Gastrocnemius medialis (tissue), 4 donors: ENCODE results near the gene LDLRAD4. TPM values are rescaled to one million over a fixed set of nuclear protein-coding genes. Genes with fewer than 3 reads are reported as not detected.

ENCODE experiments used
- ATAC-seq, 2 donors: fragments of 150-250 bp; one replicate each; pipeline ENCODE4 v1.9.1; 2016
- DNase-seq, 2 donors: peaks; one replicate each; pipeline ENCODE4 v3.0.0-alpha.2; 2019
- H3K27ac ChIP-seq, 4 donors: fragments of 200-600 bp; sonication (generic); 1 replicate in 1 of 4; 2 replicates in 3 of 4; pipeline ENCODE4 v1.5.1; 2016 to 2018; ENCODE audit warnings: mild to moderate bottlenecking in 2 of 4, moderate library complexity in 1 of 4
- H3K27me3 ChIP-seq, 3 donors: fragments of 200-600 bp; sonication (generic) in 2 of 3; 1 replicate in 1 of 3; 2 replicates in 2 of 3; pipeline versions ENCODE4 v1.5.1 to v1.6.0; 2016 to 2019; ENCODE audit warnings: mild to moderate bottlenecking in 1 of 3, moderate library complexity in 1 of 3
- H3K36me3 ChIP-seq, 2 donors: fragments of 200-600 bp; sonication (generic) in 1 of 2; one replicate each; pipeline ENCODE4 v1.5.1; 2017 to 2018
- H3K4me1 ChIP-seq, 2 donors: fragments of 200-600 bp; sonication (generic) in 1 of 2; one replicate each; pipeline ENCODE4 v1.5.1; 2016 to 2017; ENCODE audit warnings: mild to moderate bottlenecking in 2 of 2
- H3K4me3 ChIP-seq, 4 donors: fragments of 200-600 bp; sonication (generic) in 3 of 4; 1 replicate in 1 of 4; 2 replicates in 3 of 4; pipeline ENCODE4 v1.5.1; 2016 to 2019; ENCODE audit warnings: mild to moderate bottlenecking in 2 of 4
- H3K9me3 ChIP-seq, 3 donors: fragments of 200-600 bp; sonication (generic) in 2 of 3; 1 replicate in 1 of 3; 2 replicates in 2 of 3; pipeline ENCODE4 v1.5.1; 2016 to 2019
- CTCF ChIP-seq, 5 experiments: fragments of 450-650 bp in 3 of 5; fragments of 200-600 bp in 2 of 5; sonication (generic) in 2 of 5; IDR thresholded peaks in 4 of 5; conservative IDR thresholded peaks in 1 of 5; 1 replicate in 4 of 5; 2 replicates in 1 of 5; pipeline ENCODE4 v1.5.1; 2016 to 2019; ENCODE audit warnings: antibody characterized with exemption in 5 of 5, mild to moderate bottlenecking in 3 of 5, moderate library complexity in 3 of 5
- POLR2A ChIP-seq, 2 donors: fragments of 450-650 bp; IDR thresholded peaks; one replicate each; pipeline ENCODE4 v1.6.1; 2017; ENCODE audit warnings: antibody characterized with exemption in 2 of 2, mild to moderate bottlenecking in 2 of 2, moderate library complexity in 2 of 2
- in situ Hi-C, 4 donors: fragments of 200-750 bp; cut with MboI; loops; one replicate each; pipeline versions ENCODE4 v1.15.0 to v1.8.0; 2017; ENCODE audit warnings: low sequenced_read_pairs in 4 of 4
- intact Hi-C: fragments of 100-400 bp; cut with DNase I; formaldehyde crosslinking; loops from one replicate; pipeline ENCODE4 v1.15.1; 2023; ENCODE audit warnings: low total_unique reads
- total RNA-seq, 4 donors: library from RNA; depleted of rRNA; stranded (reverse); fragments of >200 nt; gene quantifications; one replicate each; pipeline versions ENCODE4 v1.1.0 to v1.2.3, GENCODE V29; 2016

LDLRAD4 gene
- total RNA-seq, 4 donors from 2014 or later = 3.9 to 11.1 (median 6.5) TPM

DNA sequence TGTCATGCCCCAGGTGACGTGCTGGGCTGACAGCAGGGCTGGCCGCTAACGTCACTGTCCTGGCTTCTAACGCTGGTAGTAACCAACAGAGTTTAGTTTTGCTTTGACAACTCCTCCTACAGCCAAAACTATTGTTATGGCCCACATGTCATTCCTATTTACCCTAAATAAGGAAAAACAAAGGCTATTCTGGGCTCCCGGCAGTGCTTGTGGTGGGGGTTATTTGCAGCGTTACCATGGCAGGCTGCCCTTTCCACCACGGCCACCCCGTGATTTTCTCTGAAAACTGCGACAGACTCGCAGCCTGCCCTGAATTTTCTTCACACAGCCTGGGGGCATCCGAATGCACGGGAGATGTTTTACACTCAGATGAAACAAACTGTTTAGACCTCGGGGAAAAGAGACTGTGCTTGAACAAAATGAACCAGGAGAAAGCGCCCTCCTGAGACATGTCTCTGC is 392.6 kb downstream of the LDLRAD4 start:
- no peaks in the 10 kb centered on the region for H3K27me3 ChIP-seq
- ATAC-seq = peak; percentile 37 to 56
- intact Hi-C loops = loop anchor here (5.0 kb wide), 3 partner anchors 54 to 389 kb away; no protein-coding TSS in a partner anchor
- H3K27ac ChIP-seq = peak overlapping the region; percentile 43 to 77 (median 68)
- H3K4me1 ChIP-seq = peaks cover 25 to 32% of the 10 kb centered on the region in 2 donors
- H3K4me3 ChIP-seq = peak overlapping the region; percentile 48 to 61 (median 58)
- in situ Hi-C loops = no loop called here
- no peaks in the 10 kb centered on the region for H3K36me3 ChIP-seq
- TF ChIP-seq CTCF (IDR thresholded peaks at IDR 0.05 in 4 of 5, conservative IDR thresholded peaks at IDR 0.05 in 1 of 5) (no peak), POLR2A (IDR thresholded peaks at IDR 0.05) (peak in 1 of 2 donors; percentile 4)
- peak in 1 of 2 donors; percentile 38 for DNase-seq
- no peaks in the 10 kb centered on the region for H3K9me3 ChIP-seq

DNA sequence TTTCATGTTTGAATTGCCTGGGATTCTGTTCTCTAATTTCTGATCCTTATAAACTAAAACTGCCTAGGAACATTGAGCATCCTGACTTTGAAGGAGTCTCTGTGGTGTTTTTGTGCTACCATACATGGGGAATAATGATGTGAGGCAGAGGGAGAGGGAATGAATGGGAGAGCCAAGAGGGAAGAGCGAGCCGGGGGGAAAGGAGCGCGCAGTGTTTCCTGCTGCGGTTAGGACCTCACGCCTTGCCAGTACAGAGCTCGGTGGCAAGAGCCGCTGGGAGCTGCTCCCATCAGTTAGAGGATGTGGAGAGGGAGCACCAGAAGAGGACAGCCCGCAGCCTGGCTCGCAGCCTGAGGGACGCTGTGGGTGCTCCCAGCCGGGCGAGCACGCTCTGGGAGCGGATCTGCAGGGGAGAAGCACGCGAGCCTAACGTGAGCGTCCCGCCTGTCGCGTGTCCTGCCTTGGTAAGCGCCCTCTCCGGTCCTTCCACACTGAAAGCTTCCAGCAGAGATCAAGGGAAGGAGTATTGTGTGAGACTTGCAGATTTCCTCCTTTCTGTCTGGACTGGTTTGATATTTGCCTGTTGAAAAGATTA is 393.1 kb downstream of the LDLRAD4 start:
- peak overlapping the region; percentile 43 to 77 (median 68) for H3K27ac ChIP-seq
- peaks cover 28 to 32% of the 10 kb centered on the region in 2 donors for H3K4me1 ChIP-seq
- in situ Hi-C loops = no loop called here
- peak overlapping the region; percentile 48 to 61 (median 58) for H3K4me3 ChIP-seq
- H3K27me3 ChIP-seq = no peaks in the 10 kb centered on the region
- peak; percentile 42 for ATAC-seq
- H3K36me3 ChIP-seq = no peaks in the 10 kb centered on the region
- peak in 1 of 2 donors; percentile 25 for DNase-seq
- H3K9me3 ChIP-seq = no peaks in the 10 kb centered on the region
- TF ChIP-seq POLR2A (IDR thresholded peaks at IDR 0.05) (no peak), CTCF (IDR thresholded peaks at IDR 0.05 in 4 of 5, conservative IDR thresholded peaks at IDR 0.05 in 1 of 5) (no peak)
- intact Hi-C loops = loop anchor here (5.0 kb wide), 3 partner anchors 54 to 389 kb away; no protein-coding TSS in a partner anchor

DNA sequence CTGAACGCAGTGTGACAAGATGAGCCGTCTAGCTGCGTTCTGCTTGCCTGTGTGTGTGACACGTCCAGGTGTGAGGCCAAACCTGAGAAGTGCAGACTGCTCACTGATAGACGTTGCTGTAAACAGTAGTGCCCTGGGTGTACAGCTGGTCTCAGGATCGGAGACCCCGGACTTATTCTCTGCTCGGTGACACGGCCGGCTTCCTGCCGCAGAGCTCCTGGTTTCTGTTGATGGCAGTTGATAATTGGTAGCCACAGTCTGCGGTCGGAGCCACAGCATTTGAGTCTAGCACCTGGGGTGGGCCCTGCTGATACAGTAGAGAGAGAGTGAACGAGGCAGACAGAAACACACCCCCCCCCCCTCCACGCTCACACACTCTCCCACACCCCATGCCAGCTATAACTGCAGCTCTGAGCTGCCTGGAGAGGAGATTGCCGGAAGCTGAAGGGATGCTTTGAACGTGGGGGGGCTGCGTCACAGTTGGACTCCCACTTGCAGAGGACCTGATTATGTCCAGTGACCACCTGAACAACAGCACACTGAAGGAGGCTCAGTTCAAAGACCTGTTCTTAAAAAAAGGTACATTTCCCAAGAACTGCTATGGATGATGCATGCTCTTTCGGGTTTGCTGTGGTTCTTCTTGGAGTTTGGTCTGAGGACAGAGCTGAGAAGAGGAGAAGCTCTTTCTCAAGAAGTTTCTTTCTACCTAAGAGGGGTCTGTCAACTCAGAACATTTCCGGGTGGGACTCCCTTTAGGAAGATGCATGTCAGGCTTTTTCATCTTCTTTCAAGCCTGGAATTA is 393.8 kb downstream of the LDLRAD4 start:
- H3K36me3 ChIP-seq = no peaks in the 10 kb centered on the region
- ATAC-seq (no peak), DNase-seq (no peak)
- H3K4me1 ChIP-seq = peaks cover 28 to 32% of the 10 kb centered on the region in 2 donors
- no peaks in the 10 kb centered on the region for H3K27me3 ChIP-seq
- no peaks in the 10 kb centered on the region for H3K9me3 ChIP-seq
- in situ Hi-C loops (no loop called here), intact Hi-C loops (loop anchor here (5.0 kb wide), 3 partner anchors 55 to 390 kb away; no protein-coding TSS in a partner anchor)
- peak overlapping the region in 2 of 4 donors; percentile 74 to 77 for H3K27ac ChIP-seq
- TF ChIP-seq POLR2A (IDR thresholded peaks at IDR 0.05) (no peak), CTCF (IDR thresholded peaks at IDR 0.05 in 4 of 5, conservative IDR thresholded peaks at IDR 0.05 in 1 of 5) (no peak)
- peak overlapping the region; percentile 48 to 61 (median 58) for H3K4me3 ChIP-seq

GRCh38 chr18:13613099-13613498 is 394.5 kb downstream of the LDLRAD4 start:
- H3K4me1 ChIP-seq = peaks cover 28 to 32% of the 10 kb centered on the region in 2 donors
- in situ Hi-C loops (no loop called here), intact Hi-C loops (loop anchor here (5.0 kb wide), 3 partner anchors 56 to 391 kb away; no protein-coding TSS in a partner anchor)
- no peak overlapping the region for H3K4me3 ChIP-seq
- H3K36me3 ChIP-seq = no peaks in the 10 kb centered on the region
- no peaks in the 10 kb centered on the region for H3K27me3 ChIP-seq
- no peaks in the 10 kb centered on the region for H3K9me3 ChIP-seq
- DNase-seq (no peak), ATAC-seq (no peak)
- no peak overlapping the region for H3K27ac ChIP-seq
- TF ChIP-seq CTCF (IDR thresholded peaks at IDR 0.05 in 4 of 5, conservative IDR thresholded peaks at IDR 0.05 in 1 of 5) = no peak
- no peak for TF ChIP-seq POLR2A (IDR thresholded peaks at IDR 0.05)
